Tibial artery (tissue), 4 donors: Measurements from ENCODE around the gene CDC123.

Experiments used
- DNase-seq, 2 donors: peaks; one replicate each; pipeline ENCODE4 v3.0.0-alpha.2; 2019
- H3K27ac ChIP-seq, 2 donors: fragments of 200-600 bp; sonication (generic) in 1 of 2; 1 replicate in 1 of 2; 2 replicates in 1 of 2; pipeline ENCODE4 v1.5.1; 2018 to 2019; ENCODE audit warnings: mild to moderate bottlenecking in 1 of 2
- H3K27me3 ChIP-seq, 2 donors: fragments of 200-600 bp; sonication (generic) in 1 of 2; one replicate each; pipeline versions ENCODE4 v1.5.1 to v1.6.0; 2016 to 2019
- H3K36me3 ChIP-seq, 3 donors: fragments of 200-600 bp; sonication (generic) in 2 of 3; one replicate each; pipeline ENCODE4 v1.5.1; 2016 to 2019; ENCODE audit warnings: mild to moderate bottlenecking in 2 of 3
- H3K4me1 ChIP-seq, 4 donors: fragments of 200-600 bp; sonication (generic) in 2 of 4; 1 replicate in 3 of 4; 2 replicates in 1 of 4; pipeline ENCODE4 v1.5.1; 2016 to 2019
- H3K4me3 ChIP-seq, 2 donors: fragments of 200-600 bp; sonication (generic) in 1 of 2; 1 replicate in 1 of 2; 2 replicates in 1 of 2; pipeline ENCODE4 v1.5.1; 2018 to 2019; ENCODE audit warnings: mild to moderate bottlenecking in 2 of 2
- H3K9me3 ChIP-seq, 3 donors: fragments of 200-600 bp; sonication (generic) in 1 of 3; one replicate each; pipeline ENCODE4 v1.5.1; 2016 to 2019
- CTCF ChIP-seq, 2 experiments: fragments of 200-600 bp in 1 of 2; fragments of 450-650 bp in 1 of 2; IDR thresholded peaks; one replicate each; pipeline ENCODE4 v1.5.1; 2017 to 2019; ENCODE audit warnings: antibody characterized with exemption in 2 of 2, mild to moderate bottlenecking in 1 of 2, moderate library complexity in 1 of 2
- intact Hi-C: fragments of 100-400 bp; cut with DNase I; formaldehyde crosslinking; loops from one replicate; pipeline ENCODE4 v1.15.0; 2023; ENCODE audit warnings: low total_unique reads

Gene CDC123

GRCh38 chr10:12186323-12186722 is 9.7 kb upstream of the CDC123 start:
- intact Hi-C loops = no loop called here
- Histone ChIP-seq H3K27me3 (no peaks in the 10 kb centered on the region), H3K9me3 (no peaks in the 10 kb centered on the region), H3K36me3 (peaks cover 20 to 53% (median 41%) of the 10 kb centered on the region in 3 donors), H3K4me3 (no peak overlapping the region), H3K27ac (no peak overlapping the region), H3K4me1 (peaks cover 0 to 18% (median 0%) of the 10 kb centered on the region in 4 donors)
- no peak for TF ChIP-seq CTCF (IDR thresholded peaks at IDR 0.05)
- DNase-seq = no peak

- no peak overlapping the region for H3K27ac ChIP-seq
- no peak for TF ChIP-seq CTCF (IDR thresholded peaks at IDR 0.05)
- peaks cover 19 to 45% (median 34%) of the 10 kb centered on the region in 3 donors for H3K36me3 ChIP-seq
- H3K9me3 ChIP-seq = no peaks in the 10 kb centered on the region
- intact Hi-C loops = no loop called here
- DNase-seq = no peak
- no peaks in the 10 kb centered on the region for H3K27me3 ChIP-seq
- peaks cover 0 to 25% (median 0%) of the 10 kb centered on the region in 4 donors for H3K4me1 ChIP-seq
- H3K4me3 ChIP-seq = no peak overlapping the region
Observed at GRCh38 chr10:12187321-12187905, 8.6 kb upstream of the CDC123 start.

GRCh38 chr10:12188656-12189055 is 7.3 kb upstream of the CDC123 start:
- Histone ChIP-seq H3K27me3 (no peaks in the 10 kb centered on the region), H3K36me3 (peaks cover 8 to 35% (median 30%) of the 10 kb centered on the region in 3 donors), H3K4me3 (no peak overlapping the region), H3K9me3 (no peaks in the 10 kb centered on the region), H3K27ac (no peak overlapping the region), H3K4me1 (peaks cover 0 to 33% (median 5%) of the 10 kb centered on the region in 4 donors)
- TF ChIP-seq CTCF (IDR thresholded peaks at IDR 0.05) = no peak
- intact Hi-C loops = no loop called here
- no peak for DNase-seq

GRCh38 chr10:12189426-12189825 is 6.6 kb upstream of the CDC123 start:
- H3K36me3 ChIP-seq = peaks cover 5 to 27% (median 26%) of the 10 kb centered on the region in 3 donors
- H3K9me3 ChIP-seq = no peaks in the 10 kb centered on the region
- DNase-seq = no peak
- no peaks in the 10 kb centered on the region for H3K27me3 ChIP-seq
- H3K27ac ChIP-seq = peak overlapping the region in 1 of 2 donors; percentile 15
- peaks cover 0 to 41% (median 12%) of the 10 kb centered on the region in 4 donors for H3K4me1 ChIP-seq
- TF ChIP-seq CTCF (IDR thresholded peaks at IDR 0.05) = no peak
- H3K4me3 ChIP-seq = no peak overlapping the region
- intact Hi-C loops = no loop called here

- DNase-seq = no peak
- intact Hi-C loops = no loop called here
- Histone ChIP-seq H3K36me3 (peaks cover 5 to 12% (median 8%) of the 10 kb centered on the region in 3 donors), H3K27ac (no peak overlapping the region), H3K27me3 (no peaks in the 10 kb centered on the region), H3K9me3 (no peaks in the 10 kb centered on the region), H3K4me1 (peaks cover 0 to 46% (median 17%) of the 10 kb centered on the region in 4 donors), H3K4me3 (no peak overlapping the region)
- TF ChIP-seq CTCF (IDR thresholded peaks at IDR 0.05) = no peak
Observed at GRCh38 chr10:12191715-12192114, 4.3 kb upstream of the CDC123 start.
